GDM1 (cell line): Measurements from ENCODE around the gene ZFYVE19.

ENCODE experiments used
- DNase-seq: peaks from one replicate; lab custom pipeline; 2025; lab: John Stamatoyannopoulos, UW

Gene ZFYVE19

GRCh38 chr15:40815042-40815698 is 8.3 kb downstream of the ZFYVE19 start:
- no peak for DNase-seq

- DNase-seq: no peak
Observed at GRCh38 chr15:40819048-40819447, 12.2 kb downstream of the ZFYVE19 start.

- no peak for DNase-seq
Observed at GRCh38 chr15:40821195-40821594, 14.3 kb downstream of the ZFYVE19 start.

- no peak for DNase-seq
Observed at GRCh38 chr15:40823572-40824343, 16.9 kb downstream of the ZFYVE19 start.

GRCh38 chr15:40825661-40826422 is 19.0 kb downstream of the ZFYVE19 start:
- no peak for DNase-seq

- DNase-seq: no peak
Observed at GRCh38 chr15:40826423-40827075, 19.7 kb downstream of the ZFYVE19 start.

GRCh38 chr15:40828447-40829036 is 21.7 kb downstream of the ZFYVE19 start, which contains the start of gene PPP1R14D:
Gene PPP1R14D (minus strand): TSS chr15:40828708. CDS start chr15:40828641, 67 bp downstream.
- no peak for DNase-seq

- DNase-seq: no peak
Observed at GRCh38 chr15:40829115-40829514, 22.2 kb downstream of the ZFYVE19 start.

GRCh38 chr15:40830884-40831283 is 24.0 kb downstream of the ZFYVE19 start:
- DNase-seq: no peak

- no peak for DNase-seq
Observed at GRCh38 chr15:40831861-40832260, 25.0 kb downstream of the ZFYVE19 start.

- no peak for DNase-seq
Observed at GRCh38 chr15:40832903-40833302, 26.0 kb downstream of the ZFYVE19 start.

- no peak for DNase-seq
Observed at GRCh38 chr15:40836020-40836419, 29.1 kb downstream of the ZFYVE19 start.

GRCh38 chr15:40838756-40839155 is 31.9 kb downstream of the ZFYVE19 start:
- DNase-seq: no peak

GRCh38 chr15:40841741-40842140 is 34.9 kb downstream of the ZFYVE19 start:
- DNase-seq: no peak

GRCh38 chr15:40843261-40843884 is 36.5 kb downstream of the ZFYVE19 start:
- DNase-seq: no peak

GRCh38 chr15:40843885-40844695 is 37.2 kb downstream of the ZFYVE19 start, which contains the start of gene SPINT1:
Gene SPINT1 (plus strand): TSS chr15:40844048. CDS start chr15:40844555, 507 bp downstream.
- DNase-seq: no peak

GRCh38 chr15:40844696-40845030 is 37.8 kb downstream of the ZFYVE19 start:
- DNase-seq: no peak

GRCh38 chr15:40845036-40845435 is 38.1 kb downstream of the ZFYVE19 start:
- no peak for DNase-seq

- no peak for DNase-seq
Observed at GRCh38 chr15:40845511-40846284, 38.8 kb downstream of the ZFYVE19 start.

GRCh38 chr15:40846841-40847222 is 39.9 kb downstream of the ZFYVE19 start:
- no peak for DNase-seq
